ENCODE results near the gene AKR1C1.
"Not testable (repeated sequence)": the region's sequence is repeated elsewhere in the genome, so short reads cannot be mapped to it uniquely, and the experiment has no call there.

Gene AKR1C1

DNA sequence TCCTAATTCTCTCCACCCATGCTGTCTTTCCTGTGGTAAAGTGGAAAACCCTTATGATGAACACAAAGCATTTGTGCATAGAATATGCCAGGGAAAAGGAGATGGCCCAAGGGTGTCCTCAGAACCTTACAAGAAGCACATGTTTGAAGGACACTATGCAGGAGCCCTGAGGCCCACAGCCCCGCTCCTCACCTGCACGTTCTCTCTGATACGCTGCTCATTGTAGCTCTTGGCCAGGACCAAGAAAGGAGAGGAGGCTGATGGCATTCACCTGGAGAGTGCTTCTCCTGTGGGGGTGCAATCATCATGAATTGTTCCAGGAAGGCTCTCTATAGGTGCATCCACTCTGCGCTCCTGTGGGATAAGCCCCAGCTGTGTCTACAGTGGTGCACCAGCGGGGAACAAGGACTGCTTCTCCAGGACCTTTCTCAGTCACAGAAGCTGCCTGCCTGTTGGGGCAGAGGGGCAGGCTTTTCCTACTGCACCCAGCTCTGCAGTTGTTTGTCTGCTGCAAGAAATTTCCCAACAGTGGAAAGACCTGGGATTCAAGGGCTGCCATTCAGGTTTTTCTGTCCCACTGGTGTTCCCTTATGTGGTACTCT, 20.5 kb downstream of the AKR1C1 start:
- DNase-seq (ENCODE audit: low read depth in 3 of 3) = no peak

DNA sequence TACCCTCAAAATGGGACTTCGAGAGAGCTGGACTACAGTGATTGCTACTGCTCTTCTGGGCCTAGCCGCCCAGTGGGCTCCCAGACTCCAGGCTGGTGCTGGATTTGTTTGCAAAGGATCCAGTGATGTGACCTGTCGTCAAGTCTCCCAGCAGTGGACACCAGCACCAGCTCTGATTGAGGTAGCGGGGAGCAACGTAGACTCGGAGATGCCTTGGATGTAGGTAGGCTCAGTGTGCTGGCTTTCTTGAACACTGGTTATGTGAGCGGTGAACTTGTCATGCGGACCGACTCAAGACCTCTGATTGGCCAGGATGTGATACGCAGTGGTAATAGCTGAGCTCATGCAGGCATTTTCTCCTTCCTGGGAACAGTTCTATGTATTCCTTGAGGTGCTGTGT, 21.0 kb downstream of the AKR1C1 start:
- DNase-seq (ENCODE audit: low read depth in 3 of 3) = no peak

DNA sequence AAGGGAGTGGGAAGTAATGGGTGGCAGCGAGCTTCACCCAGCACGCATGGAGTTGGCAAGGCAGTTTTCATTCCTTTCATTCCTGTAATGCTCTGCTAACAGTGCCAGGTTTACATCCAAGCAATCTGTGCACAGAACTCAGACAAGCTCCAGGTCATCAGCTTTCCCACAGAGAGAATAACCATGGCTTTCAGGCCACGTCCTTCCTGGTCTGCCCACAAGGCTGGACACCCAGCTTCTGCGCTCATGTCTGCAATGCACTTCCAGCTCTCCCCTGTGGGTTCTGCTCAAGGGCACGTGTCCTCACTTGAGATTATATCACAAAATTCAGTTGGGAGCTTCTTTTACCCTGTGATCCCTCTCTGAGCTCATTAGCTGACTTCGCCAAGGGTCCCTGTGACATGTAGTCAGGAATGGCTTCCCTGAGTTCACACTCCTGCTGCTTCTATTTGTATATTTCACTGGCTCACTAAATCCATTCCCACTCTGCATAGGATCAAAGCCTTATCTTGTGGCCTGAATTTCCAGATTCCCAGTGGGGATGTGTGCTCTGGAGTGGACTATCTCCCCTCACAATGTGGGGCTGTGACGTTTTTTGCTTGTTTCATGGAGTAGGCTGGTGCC, 21.9 kb downstream of the AKR1C1 start:
- no peak for DNase-seq (ENCODE audit: low read depth in 3 of 3)

DNA sequence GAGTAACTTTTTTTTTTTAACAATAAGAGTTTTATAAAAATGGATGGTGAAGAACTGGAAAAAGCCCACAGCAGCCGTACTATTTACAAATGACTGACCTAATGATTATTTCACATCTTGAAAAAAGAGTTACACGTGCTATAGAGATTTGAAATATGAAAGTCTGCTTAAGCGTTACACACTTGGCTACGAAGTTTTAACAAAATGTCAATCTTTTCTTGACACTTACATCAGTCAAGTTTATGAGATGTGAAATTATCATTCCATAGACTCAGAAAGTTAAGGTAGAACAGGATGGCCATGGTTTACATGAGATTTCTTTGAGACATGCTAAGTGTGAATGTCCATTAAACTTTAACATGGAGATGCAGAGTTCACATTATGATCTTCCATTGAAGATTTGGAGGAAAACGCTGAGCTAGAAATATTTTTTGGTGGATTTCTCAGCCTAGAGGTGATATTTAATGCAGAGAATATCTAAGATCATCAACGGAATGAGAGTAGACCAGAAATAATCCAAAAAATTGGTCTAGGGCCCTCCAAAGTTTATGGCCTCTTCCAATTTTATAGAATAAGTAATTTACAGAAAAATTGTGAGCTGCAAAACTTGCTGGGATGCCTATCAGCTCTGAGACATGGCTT, 24.9 kb downstream of the AKR1C1 start:
- not testable (repeated sequence) for DNase-seq (ENCODE audit: low read depth in 3 of 3)

DNA sequence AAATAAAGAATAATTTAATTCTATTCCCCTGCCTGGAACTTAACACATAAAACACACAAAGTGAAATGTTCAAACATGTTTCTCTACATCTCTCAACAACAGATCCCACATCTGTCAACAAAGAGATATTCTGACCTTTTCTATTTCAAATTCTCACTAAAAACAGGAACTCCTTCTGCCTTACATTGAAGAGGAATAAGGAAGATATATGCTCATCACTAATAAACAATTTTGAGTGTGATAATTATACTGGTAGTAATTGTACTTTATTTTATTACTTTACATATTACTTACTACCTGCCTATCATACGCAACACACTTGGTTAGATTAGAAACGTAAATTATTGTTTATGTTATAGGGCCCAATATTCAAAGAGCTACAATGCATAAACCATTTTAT, 27.0 kb downstream of the AKR1C1 start:
- DNase-seq (ENCODE audit: low read depth in 3 of 3) = no peak

DNA sequence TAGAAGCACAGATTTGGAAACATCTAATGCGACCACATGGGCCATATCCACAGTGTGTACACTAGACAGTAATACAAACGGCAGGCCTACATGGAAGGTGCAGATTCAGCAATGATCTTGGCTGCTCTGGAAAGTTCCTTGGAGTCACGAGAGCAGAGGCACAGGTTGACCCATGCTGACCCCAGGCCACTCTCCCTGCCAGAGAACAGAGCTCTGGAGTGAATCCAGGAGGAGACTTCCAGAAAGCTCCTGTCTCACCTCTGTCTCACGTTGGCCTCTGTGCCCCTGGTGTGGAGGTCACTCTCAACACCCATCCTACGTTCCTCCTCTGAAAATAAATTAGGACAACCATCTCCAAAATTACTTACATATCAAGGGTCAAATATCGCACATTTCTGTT, 28.2 kb downstream of the AKR1C1 start:
- DNase-seq (ENCODE audit: low read depth in 3 of 3) = not testable (repeated sequence)

DNA sequence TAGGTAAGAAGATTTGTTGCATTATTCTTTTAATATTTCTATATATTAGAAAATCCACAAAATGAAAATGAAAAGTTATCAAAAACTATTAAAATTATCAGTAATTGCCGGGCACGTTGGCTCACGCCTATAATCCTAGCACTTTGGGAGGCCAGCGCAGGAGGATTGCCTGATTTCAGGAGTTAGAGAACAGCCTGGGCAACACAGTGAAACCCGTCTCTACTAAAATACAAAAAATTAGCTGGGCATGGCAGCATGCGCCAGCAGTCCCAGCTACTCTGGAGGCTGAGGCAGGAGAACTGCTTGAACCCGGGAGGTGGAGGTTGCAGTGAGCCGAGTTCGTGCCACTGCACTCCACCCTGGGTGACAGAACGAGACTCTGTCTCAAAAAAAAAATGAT, 29.3 kb downstream of the AKR1C1 start:
- not testable (repeated sequence) for DNase-seq (ENCODE audit: low read depth in 3 of 3)

DNA sequence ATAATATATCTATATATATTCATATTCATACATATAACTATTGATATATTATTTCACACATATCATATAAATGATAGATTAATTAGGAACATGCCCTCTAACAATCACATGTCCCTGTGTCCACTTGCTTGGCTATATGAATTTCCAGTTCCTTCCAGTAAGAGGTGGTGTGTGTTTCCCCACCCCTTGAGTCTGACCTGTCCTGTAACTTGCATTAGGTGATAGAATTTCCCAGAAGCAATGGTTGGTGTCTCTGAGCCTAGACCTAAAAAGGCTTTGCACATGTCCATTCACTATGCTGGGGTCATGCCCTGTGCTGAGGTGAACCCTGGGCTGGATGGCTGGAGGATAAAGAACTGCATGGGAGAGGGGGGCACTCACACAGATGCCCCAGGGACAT, 31.0 kb downstream of the AKR1C1 start:
- DNase-seq (ENCODE audit: low read depth in 3 of 3) = not testable (repeated sequence)

DNA sequence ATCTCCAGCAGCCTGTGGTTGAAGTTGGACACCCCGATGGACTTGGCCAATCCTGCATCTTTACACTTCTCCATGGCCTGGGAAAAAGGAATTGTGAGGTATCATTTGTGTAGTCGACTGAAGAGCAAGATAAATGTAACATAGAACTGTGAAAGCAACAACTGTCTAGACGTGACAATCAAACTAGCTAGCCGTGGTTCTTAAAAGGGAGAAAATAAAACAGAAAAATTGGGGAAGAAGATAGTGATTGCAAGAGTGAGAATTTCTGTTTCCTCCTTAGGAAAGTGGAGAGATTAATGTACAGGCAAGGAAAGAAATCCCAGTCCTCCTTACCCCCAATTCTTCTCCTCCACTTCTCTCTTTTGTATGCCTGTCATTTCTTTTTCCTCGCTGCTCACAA, 35.5 kb downstream of the AKR1C1 start:
- no peak for DNase-seq (ENCODE audit: low read depth in 3 of 3)

DNA sequence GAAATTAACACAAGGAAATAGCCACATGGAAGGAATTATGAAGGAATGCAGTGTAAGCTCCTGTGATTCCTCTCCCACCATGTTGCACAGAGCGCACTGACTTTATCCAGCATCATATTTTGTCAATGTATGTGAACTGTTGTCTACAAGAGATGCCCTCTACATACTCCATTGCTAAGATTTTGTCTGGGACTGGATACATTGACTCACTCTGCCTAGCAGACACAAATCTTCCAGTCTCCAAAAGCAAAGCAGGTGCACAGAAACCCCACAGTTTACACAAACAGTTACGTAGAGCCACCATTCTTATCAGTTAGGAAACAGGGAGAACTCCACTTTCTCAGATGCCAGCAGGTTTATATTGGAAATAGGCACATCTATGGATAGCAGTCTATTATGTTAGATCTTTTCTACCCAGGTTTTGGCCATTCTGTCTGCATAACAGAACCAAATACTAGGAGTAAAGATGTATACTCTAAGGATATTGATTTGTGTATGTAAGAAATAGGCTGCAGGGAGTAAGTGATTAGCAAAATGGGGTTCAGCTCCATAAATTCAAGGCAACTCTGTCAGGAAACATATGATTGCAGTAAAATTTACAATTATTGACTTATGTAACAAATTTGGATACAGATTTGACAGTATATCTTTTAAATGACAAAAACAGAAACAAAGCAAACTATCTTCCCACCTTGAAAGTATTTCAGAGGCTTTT, 39.0 kb downstream of the AKR1C1 start:
- no peak for DNase-seq (ENCODE audit: low read depth in 3 of 3)

DNA sequence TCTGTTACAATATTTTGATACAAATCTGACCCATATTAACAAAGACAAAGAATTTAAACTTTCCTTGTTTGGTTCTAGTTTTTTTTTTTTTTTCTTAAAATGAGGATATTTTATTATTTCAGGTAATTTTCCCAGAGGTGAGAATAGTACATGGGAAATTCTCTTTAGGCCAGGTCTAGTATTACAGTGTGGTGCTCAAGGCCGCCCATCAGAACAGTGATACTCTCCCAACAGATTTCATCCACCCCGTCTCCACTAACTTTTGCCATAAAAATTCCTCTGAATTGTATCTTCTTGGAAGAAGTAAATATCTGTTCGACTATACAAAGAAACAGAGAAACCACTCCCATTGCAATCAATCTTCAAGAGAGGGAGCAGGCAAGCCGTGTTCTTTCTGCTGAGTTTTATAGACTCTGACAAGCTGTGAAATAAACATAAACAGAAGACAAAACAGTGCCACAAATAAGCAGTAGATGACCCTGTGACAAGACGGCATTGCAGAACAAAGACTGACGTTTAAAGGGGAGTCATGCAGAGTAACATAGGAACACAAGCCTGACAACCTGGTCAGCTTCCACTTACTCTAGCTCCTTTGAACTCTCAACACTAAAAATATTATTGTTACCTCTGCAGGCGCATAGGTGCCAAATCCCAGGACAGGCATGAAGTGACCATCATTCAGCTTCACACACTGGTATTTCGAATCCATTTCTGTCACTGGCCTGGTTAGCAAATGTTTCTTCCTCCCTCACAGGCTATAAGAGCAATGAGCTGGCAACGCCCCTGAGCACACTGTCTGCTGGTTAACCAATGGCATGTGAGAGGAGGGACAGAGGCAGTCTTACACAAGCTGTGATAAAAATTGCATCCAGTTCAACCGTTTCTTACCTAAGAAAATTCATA, 40.2 kb downstream of the AKR1C1 start, which contains the start of gene AKR1C2:
Gene AKR1C2 (minus strand): TSS at position 731 of the 903 bp plus-strand sequence. CDS start 22 bp downstream, at position 709.
- not testable (repeated sequence) for DNase-seq (ENCODE audit: low read depth in 3 of 3)

DNA sequence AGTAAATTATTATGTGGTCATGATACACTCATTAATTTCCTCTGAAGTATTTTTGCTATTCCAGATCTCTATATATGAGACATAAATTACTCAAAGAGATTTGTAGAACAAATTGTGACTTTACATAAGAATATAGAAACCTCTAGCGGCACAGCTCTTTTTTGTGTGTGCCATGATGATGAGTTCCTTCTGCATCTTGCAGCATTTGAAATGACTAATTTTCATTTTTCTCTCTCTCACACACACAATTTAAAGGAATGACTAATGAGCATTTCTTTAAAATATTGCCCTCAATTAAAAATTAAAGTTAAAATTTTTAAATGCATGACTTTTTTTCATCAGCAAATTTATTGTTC, 40.8 kb downstream of the AKR1C1 start:
- not testable (repeated sequence) for DNase-seq (ENCODE audit: low read depth in 3 of 3)

DNA sequence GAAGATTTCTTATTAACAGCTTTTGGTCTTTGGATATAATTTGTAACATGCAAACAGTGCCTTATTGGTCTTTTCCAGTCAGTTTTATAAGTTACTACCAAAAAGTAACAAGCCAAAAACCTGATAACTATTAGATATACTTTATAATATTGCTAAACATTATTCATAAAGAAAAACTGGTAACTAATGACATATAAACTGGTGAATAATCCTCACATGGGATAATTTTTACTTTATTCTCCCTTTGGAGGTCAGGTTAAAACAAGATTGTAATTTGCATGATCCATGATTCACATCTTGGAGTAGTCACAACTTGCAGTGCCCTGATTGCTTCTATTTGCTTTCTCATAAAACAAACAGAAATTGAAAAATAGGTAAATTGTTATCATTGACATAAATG, 41.3 kb downstream of the AKR1C1 start:
- DNase-seq (ENCODE audit: low read depth in 3 of 3) = not testable (repeated sequence)

DNA sequence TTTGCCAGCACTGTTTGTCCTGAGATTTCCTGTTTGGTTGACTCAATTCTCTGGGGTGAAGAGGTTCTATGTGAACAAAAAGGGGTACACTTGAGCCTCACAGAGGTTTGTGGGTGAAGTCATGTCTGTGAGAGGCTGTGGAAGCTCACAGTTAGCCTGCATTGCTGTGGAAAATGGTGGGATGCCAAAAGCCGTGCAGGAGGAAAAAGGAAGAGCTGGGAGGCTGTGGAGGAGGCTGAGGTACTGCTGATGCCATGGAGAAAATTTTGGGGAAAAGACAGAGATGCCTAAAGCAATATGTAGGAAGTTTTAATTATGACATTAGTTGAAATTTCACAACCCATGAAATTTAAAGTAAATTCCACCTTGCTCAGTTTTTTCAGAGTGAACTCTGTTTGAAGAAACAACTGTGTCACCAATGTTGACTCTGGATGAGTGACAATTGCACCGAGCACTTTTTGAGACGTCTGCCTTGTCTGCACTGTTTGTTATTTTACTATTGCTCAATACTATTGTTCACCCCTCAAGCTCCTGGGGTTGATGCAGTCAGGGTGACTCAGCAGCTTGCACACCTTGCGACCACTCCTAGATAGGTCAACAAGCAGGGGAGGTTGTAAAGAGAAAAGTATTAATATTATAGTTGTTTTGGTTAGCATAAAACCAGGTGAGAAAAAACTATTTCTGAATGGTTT, 45.8 kb downstream of the AKR1C1 start:
- not testable (repeated sequence) for DNase-seq (ENCODE audit: low read depth in 3 of 3)

DNA sequence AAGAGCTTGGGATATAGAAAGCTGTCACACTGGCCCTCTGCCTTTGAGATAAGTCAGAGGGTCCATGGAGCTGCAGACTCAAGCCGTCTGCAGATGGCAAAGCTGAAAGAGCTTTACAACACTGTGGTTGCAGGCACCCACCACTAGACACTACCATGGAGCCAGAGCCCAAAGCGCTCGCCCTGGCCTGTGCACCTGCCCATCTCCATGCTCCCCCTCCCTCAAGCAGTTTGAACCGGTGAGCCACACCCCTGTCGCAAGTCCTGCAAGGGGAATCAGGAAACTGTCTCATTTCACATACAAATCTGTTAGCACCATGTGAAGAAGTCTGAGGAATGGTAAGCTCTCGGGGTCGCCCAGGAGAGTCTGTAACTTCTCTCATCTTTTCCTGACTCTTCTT, 46.8 kb downstream of the AKR1C1 start:
- DNase-seq (ENCODE audit: low read depth in 3 of 3) = not testable (repeated sequence)

DNA sequence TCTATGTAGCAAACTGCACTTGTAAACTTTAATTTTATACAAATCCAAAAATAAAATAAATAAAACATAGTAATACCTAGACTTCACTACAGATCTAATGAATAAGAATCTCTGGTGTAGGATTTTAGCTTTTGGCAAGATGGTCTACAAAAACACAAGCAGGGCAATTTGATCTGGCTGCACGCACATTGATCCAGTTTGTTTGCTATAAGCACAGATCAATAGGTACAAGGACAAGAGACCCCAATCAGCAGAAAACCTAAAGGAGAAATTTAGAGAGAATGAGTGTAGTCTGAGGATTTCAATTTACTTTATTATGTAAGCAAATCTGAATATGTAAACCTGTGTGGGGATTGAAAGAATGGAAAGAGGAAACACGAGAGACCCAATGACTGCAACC, 48.2 kb downstream of the AKR1C1 start:
- not testable (repeated sequence) for DNase-seq (ENCODE audit: low read depth in 3 of 3)

DNA sequence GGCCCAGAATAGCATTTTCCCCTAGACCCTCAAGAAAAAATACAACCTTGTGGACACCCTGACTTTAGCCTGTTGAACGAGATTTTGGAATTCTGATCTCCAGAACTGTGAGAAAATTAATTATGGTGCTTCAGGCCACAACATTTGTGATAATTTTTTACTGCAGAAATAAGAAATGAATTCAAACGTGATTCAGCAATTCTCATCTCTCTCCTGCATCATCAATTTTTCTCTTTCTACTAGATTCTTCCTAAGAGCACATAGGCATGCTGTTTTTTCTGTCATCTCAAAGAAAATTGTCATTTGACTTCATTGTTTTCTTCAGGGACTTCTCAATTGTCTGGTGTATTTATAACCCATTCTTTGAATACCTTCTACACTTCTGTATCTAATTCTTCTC, 49.4 kb downstream of the AKR1C1 start:
- no peak for DNase-seq (ENCODE audit: low read depth in 3 of 3)

DNA sequence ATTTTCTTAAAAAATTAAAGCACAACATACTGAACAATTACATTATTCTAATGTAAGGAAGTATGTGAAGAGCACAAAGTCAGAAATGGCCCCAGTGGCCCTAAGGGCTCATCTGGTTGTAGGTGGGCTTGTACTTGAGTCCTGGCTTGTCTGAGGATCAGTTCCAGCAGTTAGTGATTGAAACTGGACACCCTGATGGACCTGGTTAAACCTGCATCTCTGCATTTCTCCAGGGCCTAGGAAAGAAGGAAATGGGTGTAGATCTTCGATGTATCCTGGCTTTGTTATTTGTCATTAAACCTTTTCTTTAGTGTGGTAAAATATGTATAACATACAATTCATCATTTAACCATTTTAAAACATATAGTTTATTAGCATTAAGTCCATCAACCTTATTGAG, 50.2 kb downstream of the AKR1C1 start:
- no peak for DNase-seq (ENCODE audit: low read depth in 3 of 3)

DNA sequence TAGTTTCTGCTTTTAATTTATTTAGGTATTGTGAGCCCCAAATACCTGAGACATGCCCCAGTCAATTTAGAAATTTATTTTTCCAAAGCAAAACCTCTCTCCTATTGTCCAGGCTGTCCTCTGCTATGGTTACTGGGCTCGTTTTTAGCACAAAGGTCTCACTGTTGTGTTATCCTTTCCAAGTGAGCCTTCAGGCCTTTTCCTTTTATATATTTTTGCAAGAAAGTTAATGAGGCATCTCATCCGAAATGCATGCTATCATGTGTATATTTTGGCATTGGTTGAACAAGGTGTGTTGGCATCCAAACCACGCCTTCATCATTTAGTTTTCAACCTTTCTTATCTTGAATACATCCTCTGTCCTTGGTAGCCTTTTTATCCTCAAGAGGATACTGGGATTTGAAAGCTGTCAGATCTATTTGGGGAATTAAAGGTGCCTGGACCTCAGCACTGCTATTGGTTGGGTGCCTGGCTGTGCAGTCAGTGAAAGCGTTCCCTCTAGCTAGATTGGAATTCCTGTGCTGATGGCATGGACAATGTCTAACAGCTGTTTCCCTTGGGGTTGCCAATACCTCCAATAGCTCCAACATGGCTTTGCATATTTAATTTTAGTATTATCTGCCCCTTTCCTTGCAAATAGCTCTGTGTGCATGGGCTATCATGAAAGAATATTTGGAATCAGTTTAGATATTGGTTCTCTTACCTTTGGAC, 51.1 kb downstream of the AKR1C1 start:
- DNase-seq (ENCODE audit: low read depth in 3 of 3) = not testable (repeated sequence)

DNA sequence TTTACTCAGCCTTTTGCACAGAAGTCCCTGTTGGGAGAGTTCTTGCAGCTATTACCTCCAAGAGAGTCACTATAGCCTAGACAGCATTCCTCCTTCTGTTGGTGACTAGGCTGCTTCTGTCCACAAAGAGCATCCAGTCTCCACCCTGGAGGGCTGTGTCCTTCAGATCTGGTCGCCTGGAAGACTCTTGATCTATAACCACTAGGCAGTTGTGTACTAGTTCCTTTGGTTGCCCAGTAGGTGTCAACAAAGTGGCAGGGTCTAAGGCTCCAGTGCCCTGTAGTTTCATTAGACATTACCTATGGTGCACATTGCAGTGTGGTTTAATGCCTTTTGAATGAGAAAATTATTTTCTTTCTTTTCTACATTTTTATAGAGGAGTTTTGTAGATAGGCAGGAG, 51.7 kb downstream of the AKR1C1 start:
- no peak for DNase-seq (ENCODE audit: low read depth in 3 of 3)

Measured in stimulated activated CD4-positive, alpha-beta T cell treated with anti-CD3 and anti-CD28 coated beads, TNF-alpha, amount 100 ng/mL, for 24 hours (primary cell).